Stomach smooth muscle (tissue), 2 donors: Measurements from ENCODE around the gene NEURL1B.

Experiments
- H3K27ac ChIP-seq: one replicate; pipeline ENCODE4 v1.7.0; 2013; ENCODE audit warnings: mild to moderate bottlenecking, low read length, inconsistent platforms
- H3K27me3 ChIP-seq, 2 donors: one replicate each; pipeline ENCODE4 v1.7.0; 2013; ENCODE audit warnings: low read length in 2 of 2; ENCODE audit not compliant: insufficient read depth in 2 of 2, control insufficient read depth in 1 of 2
- H3K36me3 ChIP-seq, 2 donors: one replicate each; pipeline ENCODE4 v1.7.0; 2013; ENCODE audit warnings: low read length in 2 of 2; ENCODE audit not compliant: control insufficient read depth in 2 of 2, insufficient read depth in 2 of 2
- H3K4me1 ChIP-seq: one replicate; pipeline ENCODE4 v1.7.0; 2013; ENCODE audit warnings: low read length; ENCODE audit not compliant: control insufficient read depth, insufficient read depth
- H3K4me3 ChIP-seq, 2 donors: one replicate each; pipeline ENCODE4 v1.7.0; 2013; ENCODE audit warnings: low read length in 2 of 2
- H3K9ac ChIP-seq, 2 donors: one replicate each; pipeline ENCODE4 v1.7.0; 2013; ENCODE audit warnings: low read length in 2 of 2, mild to moderate bottlenecking in 1 of 2
- H3K9me3 ChIP-seq, 2 donors: one replicate each; pipeline ENCODE4 v1.7.0; 2013; ENCODE audit warnings: low read length in 2 of 2; ENCODE audit not compliant: control insufficient read depth in 2 of 2
- donor health status: healthy.
- donor health status: Pancreatic carcinoma.

NEURL1B gene

DNA sequence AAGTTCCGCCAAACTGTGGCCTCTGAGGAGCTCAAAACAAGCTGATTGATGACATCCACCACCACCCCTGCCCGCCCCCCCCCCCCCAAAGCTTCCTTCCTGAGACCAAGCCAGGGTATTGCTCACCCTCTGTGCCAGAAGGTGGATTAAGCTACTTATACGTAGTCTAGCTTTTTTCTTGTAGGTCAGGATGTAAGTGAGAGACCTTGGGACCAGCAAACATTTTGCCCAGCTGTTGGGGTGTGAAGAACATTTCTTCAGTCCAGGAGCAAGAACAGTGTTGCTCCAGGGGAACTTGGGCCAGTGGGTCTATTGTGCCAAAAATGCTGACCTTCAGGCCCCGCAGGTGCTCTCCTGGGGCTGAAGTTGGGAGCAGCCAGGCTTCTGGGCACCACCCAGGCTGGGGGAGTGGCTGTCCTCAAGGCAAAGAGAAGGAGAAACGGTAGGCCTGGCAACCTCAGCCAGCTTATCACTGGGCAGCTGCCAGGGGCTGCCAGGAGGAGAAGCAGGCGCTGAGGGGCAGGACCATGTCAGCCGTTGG is 18.0 kb downstream of the NEURL1B start:
- Histone ChIP-seq H3K9ac (peak overlapping the region; percentile 50 to 68), H3K4me3 (no peak overlapping the region), H3K9me3 (peaks cover 0 to 7% of the 10 kb centered on the region in 2 donors), H3K36me3 (peaks cover 0 to 3% of the 10 kb centered on the region in 2 donors), H3K27ac (peak overlapping the region; percentile 97), H3K27me3 (no peaks in the 10 kb centered on the region), H3K4me1 (peaks cover 64% of the 10 kb centered on the region)

- Histone ChIP-seq H3K9me3 (peaks cover 0 to 7% of the 10 kb centered on the region in 2 donors), H3K36me3 (peaks cover 0 to 3% of the 10 kb centered on the region in 2 donors), H3K27ac (peak overlapping the region; percentile 97), H3K27me3 (no peaks in the 10 kb centered on the region), H3K4me3 (peak overlapping the region in 1 of 2 donors; percentile 49), H3K4me1 (peaks cover 68% of the 10 kb centered on the region), H3K9ac (peak overlapping the region; percentile 50 to 68)
Measured at GRCh38 chr5:172659570-172659908, 18.5 kb downstream of the NEURL1B start.

DNA sequence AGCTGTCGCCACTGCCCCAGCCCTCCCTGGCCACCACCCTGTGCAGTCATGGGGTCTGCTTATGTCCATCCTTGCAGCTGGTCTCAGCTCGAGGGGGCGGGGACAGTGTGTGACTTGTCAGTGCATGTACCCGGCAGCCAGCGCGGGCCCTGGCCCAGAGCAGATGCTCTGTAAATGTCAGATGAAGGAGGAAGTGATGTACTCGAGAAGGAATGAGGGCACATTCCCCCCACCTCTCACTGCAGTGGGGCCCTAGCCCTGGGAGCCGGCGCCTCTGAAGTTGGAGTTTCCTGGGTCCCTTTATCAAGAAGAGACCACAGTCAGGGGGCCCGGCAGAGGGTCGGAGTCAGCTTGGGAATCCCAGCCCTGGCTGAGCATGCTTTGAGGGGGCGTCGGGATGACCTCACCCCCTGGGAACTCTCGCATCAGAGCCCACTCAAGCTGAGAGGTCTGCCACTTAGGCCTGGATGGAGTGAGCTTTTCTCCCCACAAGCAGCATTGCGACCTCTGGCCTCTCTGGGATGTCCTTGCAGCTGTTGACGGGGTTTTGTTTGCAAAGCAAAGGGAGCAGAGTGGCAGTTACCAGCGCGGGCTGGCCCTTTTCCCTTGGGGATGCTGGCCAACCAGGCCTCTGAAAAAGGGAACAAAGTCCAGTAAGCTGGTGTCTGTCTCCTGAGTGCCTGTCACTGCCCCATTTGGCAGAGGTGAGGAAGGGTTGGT is 19.0 kb downstream of the NEURL1B start:
- H3K4me3 ChIP-seq: peak overlapping the region; percentile 45 to 49
- peaks cover 0 to 3% of the 10 kb centered on the region in 2 donors for H3K36me3 ChIP-seq
- H3K9ac ChIP-seq: peak overlapping the region; percentile 72 to 74

GRCh38 chr5:172660974-172661373 is 19.9 kb downstream of the NEURL1B start:
- Histone ChIP-seq H3K27me3 (no peaks in the 10 kb centered on the region), H3K4me1 (peaks cover 80% of the 10 kb centered on the region), H3K9me3 (peaks cover 0 to under 1% of the 10 kb centered on the region in 2 donors)

More for the DNA sequence above, 19.0 kb downstream of the NEURL1B start:
- H3K9me3 ChIP-seq: peaks cover 0 to 7% of the 10 kb centered on the region in 2 donors
- no peaks in the 10 kb centered on the region for H3K27me3 ChIP-seq
- peak overlapping the region; percentile 97 for H3K27ac ChIP-seq
- H3K4me1 ChIP-seq: peaks cover 72% of the 10 kb centered on the region

DNA sequence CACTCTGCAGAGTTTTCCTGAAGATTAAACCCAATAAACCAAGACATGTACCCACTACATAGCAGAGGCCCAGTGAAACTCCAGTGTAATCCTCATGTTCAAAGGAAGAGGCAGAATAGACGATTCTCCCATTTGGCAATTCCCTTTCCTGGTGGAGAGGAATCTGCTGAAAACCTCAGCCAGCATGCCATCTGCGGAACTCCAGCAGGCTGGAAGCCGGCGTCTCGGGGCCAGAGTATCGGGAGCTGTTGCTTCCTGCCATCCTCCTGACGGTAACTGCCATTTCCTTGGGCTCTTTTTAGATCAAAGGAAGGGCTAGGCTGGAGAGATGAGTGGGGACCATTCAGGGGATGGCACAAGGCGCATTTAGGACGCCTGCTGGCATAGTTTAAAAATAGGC is 20.5 kb downstream of the NEURL1B start:
- H3K4me3 ChIP-seq: no peak overlapping the region
- peak overlapping the region; percentile 97 for H3K27ac ChIP-seq
- no peaks in the 10 kb centered on the region for H3K9me3 ChIP-seq
- H3K27me3 ChIP-seq: no peaks in the 10 kb centered on the region
- H3K9ac ChIP-seq: no peak overlapping the region
- peaks cover 80% of the 10 kb centered on the region for H3K4me1 ChIP-seq
- H3K36me3 ChIP-seq: no peaks in the 10 kb centered on the region

More at GRCh38 chr5:172660974-172661373, 19.9 kb downstream of the NEURL1B start:
- Histone ChIP-seq H3K4me3 (no peak overlapping the region), H3K27ac (peak overlapping the region; percentile 97), H3K9ac (no peak overlapping the region), H3K36me3 (no peaks in the 10 kb centered on the region)

- Histone ChIP-seq H3K36me3 (no peaks in the 10 kb centered on the region), H3K4me1 (peaks cover 72% of the 10 kb centered on the region), H3K9me3 (no peaks in the 10 kb centered on the region), H3K4me3 (no peak overlapping the region), H3K27ac (peak overlapping the region; percentile 97), H3K27me3 (no peaks in the 10 kb centered on the region), H3K9ac (no peak overlapping the region)
Measured at GRCh38 chr5:172662596-172662995, 21.5 kb downstream of the NEURL1B start.

DNA sequence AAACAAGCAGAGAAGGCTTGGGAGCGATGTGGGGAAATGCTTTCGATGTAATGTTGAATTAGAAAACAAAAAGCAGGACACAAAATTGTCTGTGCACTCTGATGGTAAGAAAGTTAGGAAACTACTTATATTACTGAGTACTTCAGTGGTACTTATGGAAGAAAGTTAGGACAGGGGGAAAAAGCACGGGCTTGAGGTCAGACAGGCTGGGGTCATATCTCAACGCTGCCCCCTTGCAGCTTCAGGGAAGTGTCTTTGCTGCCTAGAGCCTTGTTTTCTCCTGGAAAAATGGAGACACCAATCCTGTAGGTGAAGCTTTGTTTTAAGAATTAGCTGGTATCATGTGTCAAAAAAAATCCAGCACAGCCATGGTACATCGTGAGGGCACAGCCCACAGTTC is 23.0 kb downstream of the NEURL1B start:
- Histone ChIP-seq H3K36me3 (no peaks in the 10 kb centered on the region), H3K4me1 (peaks cover 68% of the 10 kb centered on the region), H3K9ac (no peak overlapping the region), H3K4me3 (no peak overlapping the region), H3K27me3 (no peaks in the 10 kb centered on the region), H3K27ac (no peak overlapping the region), H3K9me3 (no peaks in the 10 kb centered on the region)

DNA sequence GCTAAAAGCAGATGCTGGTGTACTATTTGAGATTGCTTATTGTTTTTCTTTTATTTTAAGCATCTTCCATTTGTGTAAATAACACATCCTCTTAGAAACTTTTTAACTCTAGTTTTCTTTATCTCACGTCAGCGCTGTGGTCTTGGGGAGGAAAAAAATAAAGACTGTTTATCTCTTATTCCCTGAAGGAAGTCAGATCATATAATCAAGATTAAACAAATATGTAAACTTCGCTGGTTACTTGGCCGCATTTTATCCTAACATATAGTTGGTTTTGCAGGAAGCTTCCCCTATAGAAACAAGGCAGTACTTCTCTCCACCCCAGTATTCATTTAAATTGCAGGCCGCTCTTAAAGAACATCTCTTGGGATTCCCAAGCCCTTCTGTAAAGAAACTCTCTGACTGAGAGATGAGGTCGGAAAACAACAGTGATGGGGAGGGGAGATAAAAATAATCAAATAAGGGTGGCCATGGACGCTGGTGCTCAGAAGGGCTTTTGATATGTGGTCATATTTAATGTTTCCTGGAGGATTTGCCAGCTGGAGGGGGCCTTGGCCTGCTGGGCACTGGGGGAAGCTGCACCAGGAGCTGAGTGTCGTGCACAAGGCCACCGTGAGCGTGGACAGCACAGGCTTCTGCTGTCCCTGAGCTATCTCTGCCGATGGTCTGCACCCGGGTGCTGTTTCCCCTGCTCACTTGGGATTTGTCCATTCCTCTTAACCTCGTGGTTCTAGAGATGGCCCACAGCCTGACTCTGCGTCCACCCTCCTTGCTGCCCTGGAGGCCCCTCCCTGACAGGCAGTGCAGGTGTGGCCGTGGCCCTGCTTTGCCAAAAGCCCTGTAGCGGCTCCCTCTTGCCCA is 23.8 kb downstream of the NEURL1B start:
- no peaks in the 10 kb centered on the region for H3K27me3 ChIP-seq
- no peak overlapping the region for H3K4me3 ChIP-seq
- H3K36me3 ChIP-seq: no peaks in the 10 kb centered on the region
- H3K9me3 ChIP-seq: no peaks in the 10 kb centered on the region
- H3K9ac ChIP-seq: no peak overlapping the region
- peaks cover 60% of the 10 kb centered on the region for H3K4me1 ChIP-seq
- no peak overlapping the region for H3K27ac ChIP-seq

DNA sequence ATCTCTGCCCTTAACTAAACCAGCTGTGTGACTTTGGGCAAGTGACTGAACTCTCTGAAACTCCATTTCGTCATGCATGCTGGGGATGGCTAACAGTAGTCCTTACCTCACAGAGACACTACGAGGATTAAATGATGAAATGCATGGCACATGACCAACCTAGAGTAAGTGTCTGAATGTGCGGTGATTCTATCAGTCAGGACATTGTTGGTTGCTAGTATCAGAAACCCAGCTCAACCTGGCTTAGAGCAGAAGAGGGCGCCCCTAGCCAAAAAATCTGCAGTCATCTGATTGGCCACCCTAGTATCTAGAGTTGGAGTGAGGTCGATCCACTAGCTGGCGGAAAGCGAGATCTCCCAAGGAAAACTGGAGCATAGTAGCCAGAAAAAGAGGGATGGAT is 25.2 kb downstream of the NEURL1B start:
- no peak overlapping the region for H3K9ac ChIP-seq
- no peak overlapping the region for H3K27ac ChIP-seq
- H3K27me3 ChIP-seq: no peaks in the 10 kb centered on the region
- H3K4me3 ChIP-seq: no peak overlapping the region
- H3K9me3 ChIP-seq: no peaks in the 10 kb centered on the region
- H3K36me3 ChIP-seq: peaks cover 8% of the 10 kb centered on the region in 2 donors
- H3K4me1 ChIP-seq: peaks cover 47% of the 10 kb centered on the region

DNA sequence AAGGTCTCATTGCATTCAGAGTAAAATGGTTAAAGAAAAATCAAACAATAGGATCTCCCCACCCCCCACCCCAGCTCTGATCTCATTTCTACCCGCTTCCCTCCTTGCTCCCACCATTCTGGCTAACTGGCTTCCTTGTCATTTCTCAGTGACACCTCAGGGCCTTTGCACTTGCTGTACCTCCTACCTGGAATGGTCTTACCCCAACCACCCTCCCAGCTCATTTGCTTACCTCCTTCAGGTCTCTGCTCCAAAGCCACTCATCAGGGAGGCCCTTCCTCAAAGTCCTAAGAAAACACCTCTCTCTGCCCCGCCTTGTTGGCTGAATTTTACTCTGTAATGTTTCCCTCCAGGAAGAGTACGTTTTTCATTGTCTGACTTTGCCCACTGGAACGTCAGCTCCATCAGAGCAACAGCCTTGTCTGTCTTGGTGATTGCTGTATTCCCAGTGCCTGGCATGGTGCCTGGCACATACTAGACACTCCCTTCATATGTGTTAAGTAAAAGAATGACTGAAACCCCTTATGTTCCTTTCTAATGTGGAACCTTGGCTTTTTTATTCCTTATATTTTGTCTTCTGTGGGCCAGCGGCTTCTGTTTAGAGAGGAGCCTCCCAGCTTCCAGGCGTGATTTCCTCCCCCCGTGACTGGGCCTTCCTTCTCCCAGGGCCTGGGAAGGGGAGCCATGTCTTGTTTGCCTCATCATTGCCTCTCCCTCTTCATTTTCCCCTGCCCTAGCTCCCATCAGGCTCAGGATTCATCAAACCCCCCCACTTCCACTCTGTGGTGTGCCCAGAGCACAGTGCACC is 26.9 kb downstream of the NEURL1B start:
- H3K4me1 ChIP-seq: peaks cover 31% of the 10 kb centered on the region
- no peaks in the 10 kb centered on the region for H3K27me3 ChIP-seq
- H3K36me3 ChIP-seq: peaks cover 15 to 17% of the 10 kb centered on the region in 2 donors
- no peak overlapping the region for H3K4me3 ChIP-seq
- H3K27ac ChIP-seq: no peak overlapping the region
- no peaks in the 10 kb centered on the region for H3K9me3 ChIP-seq
- H3K9ac ChIP-seq: no peak overlapping the region
